GM12878 (cell line): ENCODE results near the gene CHD6. TPM values are rescaled to one million over a fixed set of nuclear protein-coding genes. Genes with fewer than 3 reads are reported as not detected.

Experiments used
- ATAC-seq: fragments of 200-7000 bp; cut with Tn5 transposase; 3 replicates; pipeline ENCODE4 v1.9.1; 2020; ENCODE audit warnings: mild to moderate bottlenecking, moderate library complexity
- BruUV-seq: library from RNA; stranded (reverse); fragments of 400-500 nt; replicated peaks from 2 replicates; lab custom pipeline; 2021; lab: Mats Ljungman, UMichigan
- CTCF ChIA-PET: fragments of 300-600 bp; sonication (Branson Sonifier 250); formaldehyde crosslinking; extraction: SDS; loops from one replicate; lab custom pipeline; 2021; ENCODE audit warnings: inconsistent platforms; lab: Yijun Ruan, JAX
- POLR2A ChIA-PET: fragments of 350-600 bp; formaldehyde crosslinking; extraction: SDS; loops from one replicate; lab custom pipeline; 2021; ENCODE audit warnings: inconsistent platforms; lab: Charles Lee
- RAD21 ChIA-PET: fragments of 300-600 bp; sonication (Branson Sonifier 250); formaldehyde crosslinking; loops from one replicate; lab custom pipeline; 2023; ENCODE audit warnings: antibody characterized with exemption; ENCODE audit not compliant: unreplicated experiment; lab: Charles Lee
- SMC1A ChIA-PET: fragments of 300-600 bp; sonication (Branson Sonifier 250); formaldehyde crosslinking; loops from one replicate; lab custom pipeline; 2023; ENCODE audit not compliant: unreplicated experiment, uncharacterized antibody; lab: Charles Lee
- DNase-seq: peaks from one replicate; pipeline ENCODE4 v3.0.0-alpha.2; 2011; ENCODE audit warnings: low read depth, low spot score
- FAIRE-seq: peaks from 3 replicates; lab custom pipeline; 2011; peaks lifted over from hg19 to GRCh38; lab: Jason Lieb, UNC
- H2AFZ ChIP-seq: 2 replicates; pipeline ENCODE4 v1.6.0; 2011; ENCODE audit warnings: low read depth, low read length, control low read depth; ENCODE audit not compliant: control insufficient read depth
- H3K27ac ChIP-seq: 2 replicates; pipeline ENCODE4 v1.5.1; 2011; ENCODE audit warnings: control low read depth; ENCODE audit not compliant: control insufficient read depth, insufficient read depth
- H3K27me3 ChIP-seq, 2 experiments: replicated peaks in 1 of 2; 2 replicates each; pipeline versions ENCODE4 v1.6.0 to v1.6.1; 2011; ENCODE audit warnings: low read length in 1 of 2; ENCODE audit not compliant: control insufficient read depth in 2 of 2, insufficient read depth in 2 of 2
- H3K36me3 ChIP-seq, 2 experiments: 2 replicates each; pipeline ENCODE4 v1.5.1; 2011; ENCODE audit warnings: low read length in 1 of 2; ENCODE audit not compliant: control insufficient read depth in 2 of 2, insufficient read depth in 2 of 2
- H3K4me1 ChIP-seq: 2 replicates; pipeline ENCODE4 v1.6.1; 2011; ENCODE audit warnings: mild to moderate bottlenecking, low read length, moderate library complexity, mixed read lengths; ENCODE audit not compliant: control insufficient read depth, insufficient read depth
- H3K4me2 ChIP-seq: 2 replicates; pipeline ENCODE4 v1.6.0; 2011; ENCODE audit warnings: control low read depth; ENCODE audit not compliant: control insufficient read depth, insufficient read depth
- H3K4me3 ChIP-seq: fragments of 200-600 bp; sonication (generic); 2 replicates; pipeline ENCODE4 v1.5.1; 2016
- H3K79me2 ChIP-seq: 2 replicates; pipeline ENCODE4 v1.6.0; 2011; ENCODE audit warnings: low read length; ENCODE audit not compliant: control insufficient read depth, insufficient read depth
- H3K9ac ChIP-seq: 2 replicates; pipeline ENCODE4 v1.8.0; 2011; ENCODE audit warnings: low read length, control low read depth, mixed read lengths; ENCODE audit not compliant: control insufficient read depth, insufficient read depth
- H3K9me3 ChIP-seq: replicated peaks from 3 replicates; pipeline ENCODE4 v1.5.1; 2011; ENCODE audit warnings: mild to moderate bottlenecking, low read length; ENCODE audit not compliant: control insufficient read depth, insufficient read depth
- H4K20me1 ChIP-seq: 2 replicates; pipeline ENCODE4 v1.6.0; 2011; ENCODE audit not compliant: control insufficient read depth, insufficient read depth
- BHLHE40 ChIP-seq, 2 experiments: fragments of 450-650 bp in 1 of 2; IDR thresholded peaks; 2 replicates each; pipeline ENCODE4 v1.6.1; 2011 to 2017; ENCODE audit warnings: low read depth in 2 of 2, borderline replicate concordance in 1 of 2, improper control_type of control experiment in 1 of 2, low read length in 1 of 2, mild to moderate bottlenecking in 1 of 2
- JUNB ChIP-seq: IDR thresholded peaks from 2 replicates; pipeline ENCODE4 v1.6.1; 2016; ENCODE audit warnings: antibody characterized with exemption, mild to moderate bottlenecking
- MYB ChIP-seq: fragments of 150-350 bp; IDR thresholded peaks from 2 replicates; pipeline ENCODE4 v1.6.1; 2014; ENCODE audit warnings: mild to moderate bottlenecking, low read depth, low read length, borderline replicate concordance
- POLR2A ChIP-seq: IDR thresholded peaks from 2 replicates; pipeline ENCODE4 v1.6.1; 2011; ENCODE audit warnings: low read depth, mild to moderate bottlenecking, low read length
- POLR2AphosphoS5 ChIP-seq: IDR thresholded peaks from 2 replicates; pipeline ENCODE4 v1.6.1; 2011; ENCODE audit warnings: mild to moderate bottlenecking, low read length, inconsistent platforms
- RUNX3 ChIP-seq: IDR thresholded peaks from 2 replicates; pipeline ENCODE4 v1.6.1; 2012; ENCODE audit warnings: low read length, inconsistent platforms
- STAT3 ChIP-seq: IDR thresholded peaks from 2 replicates; pipeline ENCODE4 v1.6.1; 2011; ENCODE audit warnings: low read depth, low read length, improper control_type of control experiment
- YBX1 ChIP-seq: fragments of 450-650 bp; IDR thresholded peaks from 2 replicates; pipeline ENCODE4 v1.6.1; 2016; ENCODE audit warnings: antibody characterized with exemption
- WGBS: methylation state at CpG from one replicate; pipeline ENCODE4 v1.1.6; 2016; ENCODE audit warnings: low lambda C conversion rate; ENCODE audit not compliant: insufficient replicate concordance, insufficient coverage; ENCODE audit errors: missing lambda C conversion rate; 5-methylcytosine and 5-hydroxymethylcytosine counted together
- in situ Hi-C: fragments of 300-500 bp; cut with MboI; formaldehyde crosslinking; loops from 9 replicates; pipeline ENCODE4 v1.14.3; 2018; ENCODE audit warnings: mixed read lengths
- intact Hi-C: fragments of 100-400 bp; cut with micrococcal nuclease; formaldehyde crosslinking; loops from one replicate; pipeline ENCODE4 v1.14.2; 2022; ENCODE audit not compliant: unreplicated experiment
- polyA plus RNA-seq, 11 experiments: library from polyadenylated mRNA; depleted of rRNA in 4 of 11; unstranded in 6 of 11; stranded (reverse) in 5 of 11; fragments of >200 nt; fragmentation: Nextera tagmentation in 4 of 11; fragmentation: Illumina TruSeq in 1 of 11; extraction: Ambion mirVana in 4 of 11; extraction: Trizol in 1 of 11; gene quantifications; 1 replicate in 1 of 11; 2 replicates in 10 of 11; pipeline versions ENCODE4 v1.2.1 to v1.2.3, GENCODE V29; 2011 to 2016; ENCODE audit warnings: inconsistent platforms in 2 of 11, missing spikeins in 2 of 11, low read depth in 1 of 11
- total RNA-seq, 4 experiments: library from RNA; depleted of rRNA in 3 of 4; stranded (reverse); fragments of >200 nt in 3 of 4; fragmentation: Illumina TruSeq in 1 of 4; extraction: Trizol in 1 of 4; gene quantifications; 2 replicates each; pipeline versions ENCODE4 v1.2.1 to v1.2.3, GENCODE V29; 2013 to 2021
- TF ChIP-seq, protein P1 (sequence below): fragments of 450-650 bp; IDR thresholded peaks from 2 replicates; pipeline ENCODE4 v1.6.1; 2017; ENCODE audit warnings: antibody characterized with exemption, mild to moderate bottlenecking, moderate library complexity
- TF ChIP-seq, protein P2 (sequence below): IDR thresholded peaks from 2 replicates; pipeline ENCODE4 v1.6.1; 2012; ENCODE audit warnings: low read length, inconsistent platforms

The CHD6 gene
- total and polyA plus RNA-seq, 10 of the 15 experiments (the other 5 are each of a cell fraction or from before 2014, with no cell fraction given) = 4.3 to 25.5 (median 17.1) TPM

DNA sequence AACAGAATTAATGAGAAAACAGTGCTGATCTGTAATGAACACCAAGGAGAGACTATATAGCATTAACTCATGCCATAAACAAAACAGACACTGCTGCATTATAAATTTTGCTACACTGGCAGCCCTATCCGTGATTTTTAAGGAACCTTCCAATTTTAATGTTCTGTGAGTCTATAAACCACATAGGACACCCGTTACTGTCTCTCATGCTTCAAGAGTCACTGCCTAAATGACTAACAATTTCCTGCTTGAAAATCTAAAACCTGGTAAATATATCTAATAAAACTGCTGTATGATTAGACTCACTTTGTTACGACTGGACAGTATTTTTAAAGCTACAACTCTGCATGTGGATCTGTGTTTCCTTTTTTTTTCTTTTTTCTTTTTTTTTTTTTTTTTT, 8.7 kb downstream of the CHD6 start:
- in situ Hi-C loops (no loop called here), intact Hi-C loops (no loop called here)
- Histone ChIP-seq H3K27ac (no peak overlapping the region), H3K27me3 (no peaks in the 10 kb centered on the region), H3K9me3 (no peaks in the 10 kb centered on the region; the same call in 2 of the 3 replicates), H3K4me1 (peaks cover 16% of the 10 kb centered on the region), H3K4me3 (no peak overlapping the region; the same call in 1 of the 2 replicates), H2AFZ (no peak overlapping the region), H3K4me2 (peak overlapping the region; percentile 48; the same call in 1 of the 2 replicates), H4K20me1 (peaks cover 5% of the 10 kb centered on the region; the same call in 1 of the 2 replicates), H3K9ac (no peak overlapping the region), H3K79me2 (peaks cover 49% of the 10 kb centered on the region), H3K36me3 (no peaks in the 10 kb centered on the region)
- SMC1A ChIA-PET = interaction anchor here (0.9 to 3.4 kb wide), 5 partner anchors 8 to 88 kb away, joined by 3 to 21 read pairs (median 3); partner anchors contain the start of gene CHD6
- RAD21 ChIA-PET = interaction anchor here (0.6 to 2.5 kb wide), 2 partner anchors 8 to 31 kb away, joined by 3 to 10 read pairs; partner anchors contain the start of gene CHD6
- CTCF ChIA-PET = interaction anchor here (1.5 kb wide), 1 partner anchor 8 kb away, joined by 3 read pairs; no protein-coding TSS in a partner anchor
- POLR2A ChIA-PET = interaction anchor here (0.6 to 1.7 kb wide), 3 partner anchors 8 to 145 kb away, joined by 4 to 6 read pairs (median 4); no protein-coding TSS in a partner anchor
- no peak for DNase-seq
- BruUV-seq = no TSS peak
- peak; percentile 52 for ATAC-seq
- no peak for FAIRE-seq
- peak; percentile 38; the same call in 1 of the 2 replicates for TF ChIP-seq JUNB
- TF ChIP-seq RUNX3 = peak; percentile 55
- TF ChIP-seq STAT3 = no peak
- WGBS = 8% methylated on average over 3 of the region's 3 CpGs

DNA sequence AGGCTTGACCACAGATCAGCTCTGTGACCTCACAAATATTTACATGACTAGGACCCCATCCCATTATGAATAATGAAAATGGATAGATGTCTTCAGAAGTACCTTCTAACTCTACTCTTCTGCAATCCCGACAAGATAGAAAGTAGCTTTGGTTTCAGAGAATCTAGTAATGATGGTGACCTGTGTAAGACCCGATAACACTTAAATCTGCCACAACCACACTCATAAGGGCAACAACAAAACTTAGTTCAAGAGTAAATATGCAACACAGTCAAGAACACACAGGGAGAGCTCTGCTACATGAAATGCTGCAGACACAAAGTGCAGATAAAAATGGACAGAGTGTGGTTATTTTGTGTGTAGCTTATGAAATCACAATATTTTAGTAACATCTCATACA, 9.6 kb downstream of the CHD6 start:
- H3K4me3 ChIP-seq = no peak overlapping the region
- 5% methylated on average over 2 of the region's 2 CpGs for WGBS
- no peak for FAIRE-seq
- no peaks in the 10 kb centered on the region for H3K36me3 ChIP-seq
- peaks cover 16% of the 10 kb centered on the region for H3K4me1 ChIP-seq
- H3K9me3 ChIP-seq = no peaks in the 10 kb centered on the region; the same call in 2 of the 3 replicates
- H2AFZ ChIP-seq = no peak overlapping the region
- intact Hi-C loops (no loop called here), in situ Hi-C loops (no loop called here)
- ChIA-PET RAD21 (interaction anchor here (0.8 to 2.5 kb wide), 3 partner anchors 9 to 159 kb away, joined by 3 to 10 read pairs (median 4); partner anchors contain the start of gene CHD6), CTCF (interaction anchor here (0.9 to 1.5 kb wide), 2 partner anchors 9 to 10 kb away, joined by 3 to 5 read pairs; partner anchors contain the start of gene CHD6), POLR2A (interaction anchor here (0.7 to 1.7 kb wide), 4 partner anchors 9 to 35 kb away, joined by 3 to 6 read pairs (median 4); partner anchors contain the start of gene CHD6), SMC1A (interaction anchor here (0.7 to 3.4 kb wide), 11 partner anchors 9 to 617 kb away, joined by 3 to 21 read pairs (median 4); partner anchors contain the start of gene CHD6)
- H3K4me2 ChIP-seq = peak overlapping the region; percentile 41
- H3K27ac ChIP-seq = no peak overlapping the region
- peaks cover 5% of the 10 kb centered on the region; the same call in 1 of the 2 replicates for H4K20me1 ChIP-seq
- no peak overlapping the region for H3K9ac ChIP-seq
- peak; percentile 71 for ATAC-seq
- no peak for DNase-seq
- no peaks in the 10 kb centered on the region for H3K27me3 ChIP-seq
- BruUV-seq = no TSS peak
- H3K79me2 ChIP-seq = peaks cover 45% of the 10 kb centered on the region
- TF ChIP-seq MYB = no peak
- TF ChIP-seq, protein P1, sequence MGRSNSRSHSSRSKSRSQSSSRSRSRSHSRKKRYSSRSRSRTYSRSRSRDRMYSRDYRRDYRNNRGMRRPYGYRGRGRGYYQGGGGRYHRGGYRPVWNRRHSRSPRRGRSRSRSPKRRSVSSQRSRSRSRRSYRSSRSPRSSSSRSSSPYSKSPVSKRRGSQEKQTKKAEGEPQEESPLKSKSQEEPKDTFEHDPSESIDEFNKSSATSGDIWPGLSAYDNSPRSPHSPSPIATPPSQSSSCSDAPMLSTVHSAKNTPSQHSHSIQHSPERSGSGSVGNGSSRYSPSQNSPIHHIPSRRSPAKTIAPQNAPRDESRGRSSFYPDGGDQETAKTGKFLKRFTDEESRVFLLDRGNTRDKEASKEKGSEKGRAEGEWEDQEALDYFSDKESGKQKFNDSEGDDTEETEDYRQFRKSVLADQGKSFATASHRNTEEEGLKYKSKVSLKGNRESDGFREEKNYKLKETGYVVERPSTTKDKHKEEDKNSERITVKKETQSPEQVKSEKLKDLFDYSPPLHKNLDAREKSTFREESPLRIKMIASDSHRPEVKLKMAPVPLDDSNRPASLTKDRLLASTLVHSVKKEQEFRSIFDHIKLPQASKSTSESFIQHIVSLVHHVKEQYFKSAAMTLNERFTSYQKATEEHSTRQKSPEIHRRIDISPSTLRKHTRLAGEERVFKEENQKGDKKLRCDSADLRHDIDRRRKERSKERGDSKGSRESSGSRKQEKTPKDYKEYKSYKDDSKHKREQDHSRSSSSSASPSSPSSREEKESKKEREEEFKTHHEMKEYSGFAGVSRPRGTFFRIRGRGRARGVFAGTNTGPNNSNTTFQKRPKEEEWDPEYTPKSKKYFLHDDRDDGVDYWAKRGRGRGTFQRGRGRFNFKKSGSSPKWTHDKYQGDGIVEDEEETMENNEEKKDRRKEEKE = no peak
- TF ChIP-seq YBX1 = no peak
- no peak for TF ChIP-seq POLR2A
- no peak for TF ChIP-seq POLR2AphosphoS5
- TF ChIP-seq BHLHE40 (IDR thresholded peaks at IDR 0.05; ENCODE audit: borderline replicate concordance in 1 of 2, low read depth in 2 of 2, low read length in 1 of 2) = no peak
- peak; percentile 57; the same call in 1 of the 2 replicates for TF ChIP-seq RUNX3
- TF ChIP-seq, protein P2, sequence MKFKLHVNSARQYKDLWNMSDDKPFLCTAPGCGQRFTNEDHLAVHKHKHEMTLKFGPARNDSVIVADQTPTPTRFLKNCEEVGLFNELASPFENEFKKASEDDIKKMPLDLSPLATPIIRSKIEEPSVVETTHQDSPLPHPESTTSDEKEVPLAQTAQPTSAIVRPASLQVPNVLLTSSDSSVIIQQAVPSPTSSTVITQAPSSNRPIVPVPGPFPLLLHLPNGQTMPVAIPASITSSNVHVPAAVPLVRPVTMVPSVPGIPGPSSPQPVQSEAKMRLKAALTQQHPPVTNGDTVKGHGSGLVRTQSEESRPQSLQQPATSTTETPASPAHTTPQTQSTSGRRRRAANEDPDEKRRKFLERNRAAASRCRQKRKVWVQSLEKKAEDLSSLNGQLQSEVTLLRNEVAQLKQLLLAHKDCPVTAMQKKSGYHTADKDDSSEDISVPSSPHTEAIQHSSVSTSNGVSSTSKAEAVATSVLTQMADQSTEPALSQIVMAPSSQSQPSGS = no peak
